T-helper 1 cell treated with Interleukin-12 subunit alpha and Interleukin-12 subunit beta and Interleukin-4 antibody, amounts not matched to agents 30 ng/mL and 1 ng/mL, for 36 hours (primary cell): ENCODE measurements around the gene DDX1. TPM values are rescaled to one million over a fixed set of nuclear protein-coding genes. Genes with fewer than 3 reads are reported as not detected.
"Not testable (repeated sequence)": the region's sequence is repeated elsewhere in the genome, so short reads cannot be mapped to it uniquely, and the experiment has no call there.

ENCODE experiments used
- intact Hi-C: fragments of 100-400 bp; cut with micrococcal nuclease; formaldehyde crosslinking; loops from one replicate; pipeline ENCODE4 v1.15.1; 2024
- total RNA-seq: library from RNA; stranded (reverse); gene quantifications from 2 replicates; pipeline ENCODE4 v1.2.3, GENCODE V29; 2022

Gene DDX1
- total RNA-seq: 66.0 and 70.5 TPM in 2 replicates

- intact Hi-C loops: loop anchor here (1.0 to 2.0 kb wide), 5 partner anchors 15 to 1017 kb away; partner anchors contain the start of gene NBAS
These were observed at the start of gene DDX1 for GRCh38 chr2:15591692-15592463. DDX1 (plus strand) TSS chr2:15591868; CDS start chr2:15591934, 66 bp downstream.

GRCh38 chr2:15542269-15542668, 49.4 kb upstream of the DDX1 start:
- intact Hi-C loops: not testable (repeated sequence)

- intact Hi-C loops: no loop called here
These were observed 48.6 kb upstream of the DDX1 start for GRCh38 chr2:15543053-15543452.

- intact Hi-C loops: no loop called here
These were observed 48.1 kb upstream of the DDX1 start for GRCh38 chr2:15543541-15543940.

GRCh38 chr2:15544227-15544626, 47.4 kb upstream of the DDX1 start:
- intact Hi-C loops: no loop called here

- intact Hi-C loops: no loop called here
These were observed 45.2 kb upstream of the DDX1 start for GRCh38 chr2:15546297-15547098.

GRCh38 chr2:15547115-15547876, 44.4 kb upstream of the DDX1 start:
- intact Hi-C loops: no loop called here

GRCh38 chr2:15548974-15549373, 42.7 kb upstream of the DDX1 start:
- intact Hi-C loops: no loop called here

- intact Hi-C loops: no loop called here
These were observed 38.1 kb upstream of the DDX1 start for GRCh38 chr2:15553519-15553918.

GRCh38 chr2:15553951-15554350, 37.7 kb upstream of the DDX1 start:
- intact Hi-C loops: no loop called here

GRCh38 chr2:15554525-15555218, 37.0 kb upstream of the DDX1 start:
- intact Hi-C loops: no loop called here

GRCh38 chr2:15555760-15556193, 35.9 kb upstream of the DDX1 start:
- intact Hi-C loops: no loop called here

GRCh38 chr2:15556311-15556930, 35.2 kb upstream of the DDX1 start:
- intact Hi-C loops: no loop called here

GRCh38 chr2:15557887-15558311, 33.8 kb upstream of the DDX1 start:
- intact Hi-C loops: no loop called here

- intact Hi-C loops: loop anchor here (5.0 kb wide), 1 partner anchor 657 kb away; no protein-coding TSS in a partner anchor
These were observed 32.1 kb upstream of the DDX1 start for GRCh38 chr2:15559379-15560139.

- intact Hi-C loops: loop anchor here (5.0 kb wide), 1 partner anchor 658 kb away; no protein-coding TSS in a partner anchor
These were observed 31.3 kb upstream of the DDX1 start for GRCh38 chr2:15560140-15560987.

- intact Hi-C loops: loop anchor here (1.0 to 5.0 kb wide), 6 partner anchors 16 to 659 kb away; partner anchors contain the start of gene DDX1
These were observed 30.6 kb upstream of the DDX1 start, which contains the start of gene NBAS for GRCh38 chr2:15560988-15561573. NBAS (minus strand) TSS chr2:15561334; CDS start chr2:15561304, 30 bp downstream.
